GM08714 (cell line): ENCODE data around the gene UFD1.

Experiments
- H3K4me3 ChIP-seq: fragments of 200-500 bp; sonication (Bioruptor generic); 2 replicates; pipeline ENCODE4 v1.5.1; 2014; ENCODE audit warnings: mild to moderate bottlenecking, low read length, inconsistent platforms
- ZNF274 ChIP-seq: IDR thresholded peaks from 2 replicates; pipeline ENCODE4 v1.6.1; 2012; ENCODE audit warnings: mild to moderate bottlenecking, low read depth, low read length

Gene UFD1

GRCh38 chr22:19422440-19423301 lies 56.3 kb downstream of the UFD1 start:
- no peak for TF ChIP-seq ZNF274
- no peak overlapping the region for H3K4me3 ChIP-seq

DNA sequence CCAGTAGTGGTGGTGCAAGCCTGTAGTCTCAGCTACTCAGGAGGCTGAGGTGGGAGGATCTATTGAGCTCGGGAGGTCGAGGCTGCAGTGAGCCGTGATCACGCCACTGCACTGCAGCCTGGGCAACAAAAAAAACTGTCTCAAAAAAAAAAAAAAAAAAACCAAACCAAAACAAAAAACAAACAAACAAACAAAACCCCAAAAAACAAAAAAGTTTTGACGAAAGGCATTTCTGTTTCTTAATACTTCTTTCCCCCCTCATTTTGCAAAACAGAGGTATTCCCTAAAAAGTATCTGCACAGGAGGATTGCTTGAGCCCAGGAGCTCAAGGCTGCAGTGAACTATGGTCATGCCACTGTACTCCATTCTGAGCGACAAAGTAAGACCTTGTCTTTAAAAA lies 58.7 kb downstream of the UFD1 start:
- no peak for TF ChIP-seq ZNF274
- H3K4me3 ChIP-seq, result no peak overlapping the region

GRCh38 chr22:19419464-19420178 lies 59.4 kb downstream of the UFD1 start:
- TF ChIP-seq ZNF274, result no peak
- H3K4me3 ChIP-seq, result no peak overlapping the region

- no peak for TF ChIP-seq ZNF274
- H3K4me3 ChIP-seq, result no peak overlapping the region
Measured at GRCh38 chr22:19419086-19419463, 59.9 kb downstream of the UFD1 start.

GRCh38 chr22:19412923-19413322 lies 66.1 kb downstream of the UFD1 start:
- no peak for TF ChIP-seq ZNF274
- H3K4me3 ChIP-seq, result no peak overlapping the region

DNA sequence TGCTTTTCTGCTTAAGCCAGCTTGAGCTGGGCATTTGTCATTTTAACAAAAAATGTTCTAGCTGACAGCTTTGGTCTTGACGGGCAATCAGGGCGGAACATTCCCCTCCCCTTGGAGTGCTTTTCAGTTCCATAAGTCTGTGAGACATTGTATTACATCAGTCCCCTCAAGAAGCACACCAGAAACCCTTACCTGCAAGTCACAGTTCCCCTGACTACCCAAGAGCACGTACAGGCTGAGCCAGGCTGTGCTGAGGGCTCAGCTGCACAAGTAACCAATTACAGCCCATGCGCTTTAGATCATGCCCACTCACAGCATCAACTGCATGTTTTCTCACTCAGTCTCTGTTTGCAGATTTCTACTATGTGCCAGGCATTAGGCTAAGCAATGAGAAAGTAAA lies 66.5 kb downstream of the UFD1 start:
- TF ChIP-seq ZNF274, result no peak
- no peak overlapping the region for H3K4me3 ChIP-seq

- no peak for TF ChIP-seq ZNF274
- no peak overlapping the region for H3K4me3 ChIP-seq
Measured at GRCh38 chr22:19411690-19412045, 67.3 kb downstream of the UFD1 start.

GRCh38 chr22:19410941-19411689 lies 67.9 kb downstream of the UFD1 start:
- no peak overlapping the region for H3K4me3 ChIP-seq
- no peak for TF ChIP-seq ZNF274

- TF ChIP-seq ZNF274, result no peak
- H3K4me3 ChIP-seq, result no peak overlapping the region
Measured at GRCh38 chr22:19407649-19408606, 71.1 kb downstream of the UFD1 start.

GRCh38 chr22:19406846-19407245 lies 72.1 kb downstream of the UFD1 start:
- no peak overlapping the region for H3K4me3 ChIP-seq
- no peak for TF ChIP-seq ZNF274

DNA sequence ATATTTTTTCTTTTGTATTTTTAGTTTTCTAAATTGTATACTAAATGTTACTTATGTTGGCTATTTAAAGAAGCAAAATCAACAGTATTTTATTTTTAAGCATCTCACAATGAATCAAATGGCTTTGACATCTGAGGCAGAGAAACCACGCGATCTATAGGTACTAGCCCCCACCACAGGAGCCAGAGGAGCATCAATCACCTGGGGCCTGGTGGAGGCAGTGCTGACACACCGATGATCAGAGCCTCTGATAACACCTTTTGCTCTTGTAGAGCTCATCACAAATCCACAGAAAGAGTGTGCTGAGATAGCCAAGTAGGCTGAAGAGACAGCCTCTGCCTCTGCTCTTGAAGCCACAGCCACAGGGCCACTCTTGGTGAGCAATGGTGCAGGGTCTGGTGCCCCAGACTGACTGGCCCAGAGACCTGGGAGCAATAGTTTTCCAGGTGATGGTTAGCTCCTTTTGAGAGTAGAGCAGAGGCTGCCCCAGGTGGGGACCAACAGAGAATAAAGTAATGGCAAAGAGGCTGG lies 72.6 kb downstream of the UFD1 start:
- no peak for TF ChIP-seq ZNF274
- no peak overlapping the region for H3K4me3 ChIP-seq

- no peak overlapping the region for H3K4me3 ChIP-seq
- TF ChIP-seq ZNF274, result no peak
Measured at GRCh38 chr22:19405652-19406051, 73.3 kb downstream of the UFD1 start.

GRCh38 chr22:19405133-19405532 lies 73.9 kb downstream of the UFD1 start:
- TF ChIP-seq ZNF274, result no peak
- no peak overlapping the region for H3K4me3 ChIP-seq
